Endothelial cell of umbilical vein (primary cell): ENCODE results near the gene FBXL12.
"Not testable (repeated sequence)": the region's sequence is repeated elsewhere in the genome, so short reads cannot be mapped to it uniquely, and the experiment has no call there.

Experiments used
- EZH2 ChIP-seq: IDR thresholded peaks from 2 replicates; pipeline ENCODE4 v1.6.1; 2012; ENCODE audit warnings: borderline replicate concordance, low read depth, mild to moderate bottlenecking, moderate library complexity, low read length, inconsistent platforms; ENCODE audit not compliant: severe bottlenecking
- POLR2A ChIP-seq: IDR thresholded peaks from 2 replicates; pipeline ENCODE4 v1.6.1; 2012; ENCODE audit warnings: low read depth, mild to moderate bottlenecking, control low read depth, low read length
- POLR2AphosphoS5 ChIP-seq: IDR thresholded peaks from 2 replicates; pipeline ENCODE4 v1.6.1; 2012; ENCODE audit warnings: low read depth, mild to moderate bottlenecking, control low read depth, low read length, moderate library complexity; ENCODE audit not compliant: insufficient read depth
- TF ChIP-seq, protein P1 (sequence below), 2 donors: IDR thresholded peaks; 1 replicate in 1 of 2; 2 replicates in 1 of 2; pipeline ENCODE4 v1.5.1; 2011; ENCODE audit warnings: low read length in 2 of 2, mild to moderate bottlenecking in 2 of 2, moderate library complexity in 2 of 2, control low read depth in 1 of 2, inconsistent platforms in 1 of 2, low read depth in 1 of 2; ENCODE audit not compliant: insufficient read depth in 1 of 2; ENCODE audit errors: extremely low read depth in 1 of 2

DNA sequence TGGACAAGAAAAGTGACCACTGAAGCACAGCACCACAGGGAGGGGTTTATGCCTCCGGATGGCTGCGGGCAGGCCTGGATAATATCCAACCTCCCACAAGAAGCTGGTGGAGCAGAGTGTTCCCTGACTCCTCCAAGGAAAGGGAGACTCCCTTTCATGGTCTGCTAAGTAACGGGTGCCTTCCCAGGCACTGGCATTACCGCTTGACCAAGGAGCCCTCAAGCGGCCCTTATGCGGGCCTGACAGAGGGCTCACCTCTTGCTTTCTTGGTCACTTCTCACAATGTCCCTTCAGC is 27.9 kb downstream of the FBXL12 start:
- not testable (repeated sequence) for TF ChIP-seq EZH2, POLR2A, POLR2AphosphoS5
- TF ChIP-seq, protein P1, sequence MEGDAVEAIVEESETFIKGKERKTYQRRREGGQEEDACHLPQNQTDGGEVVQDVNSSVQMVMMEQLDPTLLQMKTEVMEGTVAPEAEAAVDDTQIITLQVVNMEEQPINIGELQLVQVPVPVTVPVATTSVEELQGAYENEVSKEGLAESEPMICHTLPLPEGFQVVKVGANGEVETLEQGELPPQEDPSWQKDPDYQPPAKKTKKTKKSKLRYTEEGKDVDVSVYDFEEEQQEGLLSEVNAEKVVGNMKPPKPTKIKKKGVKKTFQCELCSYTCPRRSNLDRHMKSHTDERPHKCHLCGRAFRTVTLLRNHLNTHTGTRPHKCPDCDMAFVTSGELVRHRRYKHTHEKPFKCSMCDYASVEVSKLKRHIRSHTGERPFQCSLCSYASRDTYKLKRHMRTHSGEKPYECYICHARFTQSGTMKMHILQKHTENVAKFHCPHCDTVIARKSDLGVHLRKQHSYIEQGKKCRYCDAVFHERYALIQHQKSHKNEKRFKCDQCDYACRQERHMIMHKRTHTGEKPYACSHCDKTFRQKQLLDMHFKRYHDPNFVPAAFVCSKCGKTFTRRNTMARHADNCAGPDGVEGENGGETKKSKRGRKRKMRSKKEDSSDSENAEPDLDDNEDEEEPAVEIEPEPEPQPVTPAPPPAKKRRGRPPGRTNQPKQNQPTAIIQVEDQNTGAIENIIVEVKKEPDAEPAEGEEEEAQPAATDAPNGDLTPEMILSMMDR (IDR thresholded peaks at IDR 0.05; ENCODE audit: extremely low read depth in 1 of 2, insufficient read depth in 1 of 2, low read depth in 1 of 2, low read length in 2 of 2) = not testable (repeated sequence)
